WTC11 (cell line): ENCODE data around the gene MYCBPAP.

ENCODE experiments used
- CREM ChIP-seq: sonication (generic); formaldehyde crosslinking; IDR thresholded peaks from 2 replicates; pipeline ENCODE4 v1.8.1; 2022; ENCODE audit warnings: mild to moderate bottlenecking, missing genetic modification reagents, moderate library complexity
- CTCF ChIP-seq: fragments of 200-600 bp; IDR thresholded peaks from 2 replicates; pipeline ENCODE4 v1.8.0; 2022; ENCODE audit warnings: antibody characterized with exemption
- NFATC4 ChIP-seq: fragments of 250-450 bp; sonication (Bioruptor Pico); IDR thresholded peaks from 2 replicates; pipeline ENCODE4 v1.9.0; 2021; ENCODE audit warnings: mild to moderate bottlenecking

DNA sequence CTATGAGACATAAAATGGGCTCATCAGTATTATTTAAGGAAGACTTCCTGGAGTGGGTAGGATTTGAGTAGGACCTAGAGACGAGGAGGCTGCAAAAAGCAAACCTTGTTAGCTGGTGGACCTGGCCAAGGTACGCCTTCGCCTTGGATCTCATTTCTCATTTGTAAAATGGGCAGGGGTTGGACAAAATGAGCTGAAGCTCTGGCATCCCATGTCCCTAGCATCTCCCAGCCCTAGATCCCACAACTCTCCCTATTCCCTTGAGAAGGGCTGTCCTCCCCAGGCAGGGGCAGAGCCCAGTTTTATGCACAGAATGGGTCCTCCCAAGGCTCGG is 38.4 kb downstream of the MYCBPAP start:
- TF ChIP-seq NFATC4 (CRISPR knock-in tag) (no peak), CTCF (no peak), CREM (no peak)
